NT2/D1 (cell line): ENCODE results near the gene FASN.

Source experiments
- DNase-seq: peaks from one replicate; pipeline ENCODE4 v3.0.0-alpha.2; 2011; ENCODE audit warnings: low read depth, low spot score
- H3K27me3 ChIP-seq: 2 replicates; pipeline ENCODE4 v1.6.0; 2011; ENCODE audit warnings: mild to moderate bottlenecking; ENCODE audit not compliant: insufficient read length, insufficient read depth
- H3K36me3 ChIP-seq: 2 replicates; pipeline ENCODE4 v1.6.1; 2011; ENCODE audit warnings: mild to moderate bottlenecking, low read length, mixed read lengths; ENCODE audit not compliant: insufficient read depth, insufficient read length
- H3K4me1 ChIP-seq: 2 replicates; pipeline ENCODE4 v1.5.1; 2011; ENCODE audit not compliant: insufficient read depth, insufficient read length
- H3K4me3 ChIP-seq: 2 replicates; pipeline ENCODE4 v1.5.1; 2011; ENCODE audit warnings: low read depth; ENCODE audit not compliant: insufficient read length
- H3K9ac ChIP-seq: 2 replicates; pipeline ENCODE4 v1.6.0; 2011; ENCODE audit warnings: low read depth; ENCODE audit not compliant: insufficient read length
- H3K9me3 ChIP-seq: 2 replicates; pipeline ENCODE4 v1.5.1; 2011; ENCODE audit warnings: mild to moderate bottlenecking, low read length; ENCODE audit not compliant: insufficient read depth
- SUZ12 ChIP-seq: IDR thresholded peaks from 2 replicates; pipeline ENCODE4 v1.6.1; 2011; ENCODE audit not compliant: insufficient read length, insufficient read depth; ENCODE audit errors: extremely low read depth
- YY1 ChIP-seq: IDR thresholded peaks from 2 replicates; pipeline ENCODE4 v1.6.1; 2011; ENCODE audit not compliant: insufficient read length, insufficient read depth
- ZNF274 ChIP-seq: IDR thresholded peaks from 2 replicates; pipeline ENCODE4 v1.6.1; 2011; ENCODE audit warnings: mild to moderate bottlenecking, low read depth, low read length

FASN gene

DNA sequence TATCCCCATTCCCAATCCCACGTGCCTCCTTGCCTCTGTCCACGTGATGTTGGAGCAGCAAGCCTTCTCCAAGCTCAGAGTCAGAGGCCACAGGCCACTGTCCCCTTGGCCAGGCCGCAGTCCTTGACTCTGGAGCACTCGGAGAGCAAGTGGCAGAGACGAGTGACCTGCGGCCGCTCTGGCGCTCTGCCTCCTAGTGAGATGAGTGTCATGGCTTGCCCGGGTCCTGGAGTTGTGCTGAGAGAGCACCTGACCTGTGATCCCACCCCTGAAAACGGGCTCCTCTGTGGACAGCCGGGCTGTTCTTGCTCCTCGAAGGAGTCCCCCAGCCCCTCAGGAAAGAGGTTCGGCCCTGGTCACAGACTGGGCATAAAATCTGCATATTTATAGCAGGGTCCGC lies 10.0 kb upstream of the FASN start:
- H3K4me3 ChIP-seq: no peak overlapping the region
- no peaks in the 10 kb centered on the region for H3K9me3 ChIP-seq
- H3K4me1 ChIP-seq: peaks cover 30% of the 10 kb centered on the region
- H3K36me3 ChIP-seq: peaks cover 6% of the 10 kb centered on the region
- no peak overlapping the region for H3K9ac ChIP-seq
- TF ChIP-seq ZNF274 (no peak), SUZ12 (no peak), YY1 (no peak)
- H3K27me3 ChIP-seq: peaks cover 6% of the 10 kb centered on the region
- no peak for DNase-seq

DNA sequence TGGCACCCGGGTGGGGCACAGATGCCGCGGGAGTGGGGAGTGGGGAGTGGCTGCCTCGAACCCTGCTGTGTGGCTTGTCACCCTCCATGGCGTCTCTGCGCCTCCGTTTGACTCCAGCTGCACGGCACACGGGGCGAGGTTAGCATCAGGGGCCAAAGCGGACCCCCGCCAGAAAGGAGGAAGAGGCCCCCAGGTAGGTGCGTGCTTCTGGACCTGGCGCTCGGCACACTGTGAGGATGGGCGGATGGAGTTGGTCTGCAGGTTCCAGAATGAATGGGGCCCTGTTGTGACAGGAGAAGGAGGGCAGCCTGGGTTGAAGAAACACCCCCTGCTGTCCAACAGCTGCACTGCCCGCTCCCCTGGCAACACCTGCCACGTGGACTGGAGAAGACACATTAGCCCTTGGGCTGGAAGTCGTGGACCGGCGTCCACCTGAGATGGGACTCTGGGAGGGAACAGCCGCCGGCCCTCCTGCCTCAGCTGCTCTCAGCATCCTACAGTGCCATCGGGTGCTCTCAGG lies 9.4 kb upstream of the FASN start:
- peaks cover 33% of the 10 kb centered on the region for H3K4me1 ChIP-seq
- TF ChIP-seq SUZ12: no peak
- TF ChIP-seq ZNF274: no peak
- no peak for TF ChIP-seq YY1
- no peaks in the 10 kb centered on the region for H3K9me3 ChIP-seq
- H3K4me3 ChIP-seq: no peak overlapping the region
- H3K9ac ChIP-seq: peak overlapping the region; percentile 69
- peaks cover 4% of the 10 kb centered on the region for H3K27me3 ChIP-seq
- H3K36me3 ChIP-seq: peaks cover 4% of the 10 kb centered on the region
- DNase-seq: no peak

DNA sequence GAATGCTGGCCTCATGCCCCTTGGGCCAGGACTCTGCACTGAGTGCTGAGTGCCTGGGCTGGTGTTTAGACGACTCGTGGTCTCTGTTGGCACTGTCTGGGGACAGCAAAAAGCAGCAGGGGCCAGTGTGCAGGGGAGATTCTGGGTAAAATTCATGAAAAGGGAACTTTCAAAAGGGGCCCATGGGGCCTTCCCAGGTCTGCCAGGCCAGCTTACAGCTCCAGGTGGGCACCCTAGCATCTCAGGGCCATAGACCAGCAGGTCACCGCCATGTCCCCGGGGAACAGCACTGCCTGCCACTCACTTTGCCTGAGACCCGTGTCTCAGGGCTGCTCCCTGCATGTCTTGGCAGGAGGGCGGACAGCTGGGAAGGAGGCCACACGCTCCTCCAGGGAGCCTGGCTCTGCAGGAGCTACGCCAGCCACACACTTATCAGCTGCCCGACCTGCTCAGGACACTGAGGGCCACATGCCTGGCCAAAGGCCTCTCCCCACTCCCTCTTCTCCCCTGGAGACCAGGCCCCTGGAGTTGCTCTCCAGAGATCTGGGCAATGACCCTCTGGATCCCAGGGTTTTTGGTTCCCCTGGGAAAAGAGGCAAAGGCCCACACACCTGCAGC lies 8.8 kb upstream of the FASN start:
- no peak for TF ChIP-seq SUZ12
- TF ChIP-seq YY1: no peak
- TF ChIP-seq ZNF274: no peak
- Histone ChIP-seq H3K36me3 (peaks cover 4% of the 10 kb centered on the region), H3K4me3 (no peak overlapping the region), H3K9ac (peak overlapping the region; percentile 69), H3K4me1 (peaks cover 38% of the 10 kb centered on the region), H3K9me3 (no peaks in the 10 kb centered on the region), H3K27me3 (no peaks in the 10 kb centered on the region)
- DNase-seq: no peak

DNA sequence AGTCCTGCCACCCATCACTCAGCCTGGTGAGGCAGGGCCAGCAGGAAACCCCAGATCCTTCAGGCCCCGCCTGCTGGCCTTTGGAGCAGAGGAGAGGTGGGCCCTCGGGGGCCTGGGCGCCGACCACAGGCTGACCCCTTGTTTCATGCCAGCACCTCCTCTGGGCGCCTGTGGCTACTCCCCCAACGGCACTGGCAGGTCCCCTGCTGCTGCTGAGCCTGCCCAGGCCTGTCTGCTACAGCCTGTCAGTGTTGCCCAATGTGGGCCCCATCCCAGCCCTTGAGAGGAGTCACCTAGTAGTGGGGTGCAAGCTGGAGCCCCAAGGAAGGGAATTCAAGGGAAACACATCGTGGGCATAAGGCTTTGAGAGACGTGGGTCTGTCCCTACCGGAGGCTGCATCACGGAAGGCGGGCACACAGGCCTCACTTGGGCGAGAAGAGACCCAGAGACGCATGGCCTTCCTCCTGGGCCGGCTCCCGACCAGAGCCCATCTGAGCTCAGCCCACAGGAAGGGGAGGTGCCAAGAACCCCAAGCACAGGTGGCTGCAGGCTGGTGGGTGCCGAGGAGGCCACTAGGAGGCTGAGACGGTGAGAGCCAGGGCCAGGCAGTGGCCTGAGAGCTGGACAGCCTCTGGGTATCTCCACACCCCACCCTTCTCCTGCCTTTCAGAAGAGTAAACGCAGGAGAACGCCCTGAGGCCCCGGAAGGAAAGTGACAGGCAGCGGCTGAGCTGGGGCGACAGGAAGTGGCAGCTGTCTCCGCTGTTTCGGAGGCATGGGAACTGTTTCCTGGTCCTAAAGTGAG lies 8.0 kb upstream of the FASN start:
- H3K27me3 ChIP-seq: no peaks in the 10 kb centered on the region
- peaks cover 11% of the 10 kb centered on the region for H3K36me3 ChIP-seq
- H3K4me3 ChIP-seq: no peak overlapping the region
- DNase-seq: peak; percentile 44
- H3K9ac ChIP-seq: peak overlapping the region; percentile 69
- H3K4me1 ChIP-seq: peaks cover 43% of the 10 kb centered on the region
- no peaks in the 10 kb centered on the region for H3K9me3 ChIP-seq
- TF ChIP-seq ZNF274 (no peak), SUZ12 (no peak), YY1 (no peak)

DNA sequence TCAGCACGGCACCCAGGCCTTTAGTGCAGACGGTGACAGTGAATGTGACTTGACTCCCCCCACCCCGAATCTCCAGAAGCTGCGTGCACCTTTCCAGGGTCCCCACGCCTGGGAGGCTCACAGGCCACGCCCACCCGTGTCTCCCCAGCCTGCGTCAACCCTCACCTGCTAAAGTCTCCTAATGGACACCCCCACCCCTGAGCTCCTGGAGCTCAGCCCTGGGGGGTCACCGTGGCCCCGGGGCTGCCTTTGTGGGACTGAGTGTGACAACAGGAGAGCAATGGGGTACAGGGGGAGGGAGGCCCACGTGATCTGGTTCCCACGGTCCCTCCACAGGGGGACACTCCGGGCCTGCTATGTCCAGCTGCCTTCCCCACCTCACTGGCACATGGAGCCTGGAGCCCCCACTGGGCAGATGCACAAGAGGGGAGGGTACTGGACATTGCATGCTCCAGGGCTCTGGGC lies 7.4 kb upstream of the FASN start:
- H3K9me3 ChIP-seq: no peaks in the 10 kb centered on the region
- H3K4me3 ChIP-seq: no peak overlapping the region
- peaks cover 49% of the 10 kb centered on the region for H3K4me1 ChIP-seq

DNA sequence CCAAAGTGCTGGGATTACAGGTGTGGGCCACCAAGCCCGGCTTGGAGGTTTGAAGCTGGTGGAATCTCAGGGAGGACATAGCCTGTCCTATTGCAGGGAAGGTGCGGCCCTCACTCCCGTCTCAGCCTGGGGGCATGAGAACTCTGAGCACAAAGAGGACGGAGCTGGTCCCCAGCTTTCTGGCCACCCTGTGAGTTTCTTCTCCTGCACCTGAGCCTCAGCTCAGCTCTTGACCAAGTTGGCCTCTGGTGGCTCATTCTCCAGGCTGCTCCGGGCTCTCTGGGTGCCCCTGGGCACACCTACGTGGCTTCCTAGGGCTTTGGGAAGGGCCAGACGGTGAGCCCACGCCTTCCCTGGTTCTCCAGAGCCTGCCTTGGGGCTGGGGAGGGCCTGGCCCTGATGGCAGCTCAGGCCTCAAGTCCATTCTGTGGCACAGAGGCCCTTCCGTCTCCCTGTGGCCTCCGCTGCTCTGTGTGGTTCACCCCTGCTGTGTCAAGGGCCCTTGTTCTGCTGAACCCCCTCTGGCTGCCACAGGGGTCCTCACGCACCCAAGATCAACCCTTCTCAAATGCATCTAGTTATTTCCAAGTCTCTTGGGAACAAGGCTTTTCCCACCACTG lies 6.9 kb upstream of the FASN start:
- TF ChIP-seq ZNF274: no peak
- Histone ChIP-seq H3K4me1 (peaks cover 53% of the 10 kb centered on the region), H3K36me3 (peaks cover 12% of the 10 kb centered on the region), H3K27me3 (no peaks in the 10 kb centered on the region), H3K4me3 (peak overlapping the region; percentile 6), H3K9ac (peak overlapping the region; percentile 69), H3K9me3 (no peaks in the 10 kb centered on the region)
- no peak for DNase-seq

More for the DNA sequence above, 7.4 kb upstream of the FASN start:
- H3K36me3 ChIP-seq: peaks cover 12% of the 10 kb centered on the region
- DNase-seq: no peak
- TF ChIP-seq ZNF274 (no peak), SUZ12 (no peak), YY1 (no peak)
- H3K9ac ChIP-seq: peak overlapping the region; percentile 69
- no peaks in the 10 kb centered on the region for H3K27me3 ChIP-seq

DNA sequence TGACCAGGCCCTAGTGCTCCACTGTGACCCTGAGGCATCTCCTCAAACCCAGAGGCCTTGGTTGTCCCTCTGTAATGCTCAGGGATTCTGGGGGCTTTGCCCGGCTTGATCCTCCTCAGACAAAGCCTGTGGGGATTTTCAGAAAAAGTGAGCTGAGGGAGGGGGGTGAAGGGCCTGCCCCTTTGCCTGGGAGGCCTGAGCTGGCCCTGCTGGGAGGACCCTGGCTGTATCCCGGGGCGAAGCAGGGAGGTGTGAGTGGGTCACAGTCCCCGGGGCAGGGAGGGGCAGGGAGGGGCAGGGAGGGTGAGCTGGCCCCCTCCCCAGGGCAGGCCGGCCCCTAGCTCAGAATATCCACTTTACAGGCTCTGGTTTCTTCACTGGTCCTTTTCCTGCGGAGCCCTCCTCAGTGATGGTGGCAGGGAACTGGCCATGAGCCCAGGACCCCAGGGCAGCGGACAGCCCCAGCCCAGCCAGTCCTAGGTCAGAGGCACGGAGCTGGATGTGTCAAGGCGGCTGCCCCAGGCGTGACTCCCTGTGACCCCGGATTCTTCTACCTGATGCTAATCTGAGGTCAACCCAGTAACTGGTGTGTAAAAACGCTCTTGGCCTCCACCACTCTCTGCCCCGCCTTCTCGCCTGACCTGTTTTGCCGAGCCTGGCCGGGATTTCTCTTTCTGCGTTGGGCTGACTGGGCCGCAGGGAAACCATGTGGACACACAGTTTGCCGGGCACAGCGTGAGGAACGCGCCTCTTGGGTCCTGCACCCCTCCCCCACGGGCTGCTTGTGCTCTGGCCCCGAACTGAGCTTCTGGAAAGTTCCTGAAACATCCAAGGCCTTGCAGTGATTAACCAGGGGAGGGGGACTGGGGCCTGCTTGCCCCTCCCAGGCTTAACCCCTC lies 5.8 kb upstream of the FASN start:
- Histone ChIP-seq H3K9me3 (no peaks in the 10 kb centered on the region), H3K36me3 (peaks cover 12% of the 10 kb centered on the region), H3K27me3 (no peaks in the 10 kb centered on the region), H3K4me3 (no peak overlapping the region), H3K4me1 (peaks cover 55% of the 10 kb centered on the region), H3K9ac (peak overlapping the region; percentile 72)
- TF ChIP-seq YY1: no peak
- no peak for TF ChIP-seq ZNF274
- no peak for TF ChIP-seq SUZ12
- DNase-seq: peak; percentile 38
